IMR-90 (cell line): ENCODE results near the gene FNBP1. TPM values are rescaled to one million over a fixed set of nuclear protein-coding genes. Genes with fewer than 3 reads are reported as not detected.
"Not testable (repeated sequence)": the region's sequence is repeated elsewhere in the genome, so short reads cannot be mapped to it uniquely, and the experiment has no call there.

Experiments
- ATAC-seq: fragments of 200-7000 bp; cut with Tn5 transposase; 2 replicates; pipeline ENCODE4 v1.9.1; 2020; ENCODE audit warnings: low read depth, mild to moderate bottlenecking, moderate library complexity
- BruUV-seq: library from RNA; stranded (reverse); fragments of 400-500 nt; replicated peaks from 2 replicates; lab custom pipeline; 2021; lab: Mats Ljungman, UMichigan
- CTCF ChIA-PET: fragments of 300-600 bp; formaldehyde crosslinking; extraction: SDS; loops from one replicate; lab custom pipeline; 2021; ENCODE audit warnings: antibody characterized with exemption; lab: Yijun Ruan, JAX
- POLR2A ChIA-PET: fragments of 300-600 bp; sonication (Branson Sonifier 250); formaldehyde crosslinking; loops from one replicate; lab custom pipeline; 2022; ENCODE audit warnings: antibody characterized with exemption; ENCODE audit not compliant: unreplicated experiment; lab: Charles Lee
- DNase-seq: peaks from one replicate; pipeline ENCODE4 v3.0.0; 2013
- H2AFZ ChIP-seq: replicated peaks from 2 replicates; pipeline ENCODE3; 2013; ENCODE audit warnings: low read length, mild to moderate bottlenecking; ENCODE audit not compliant: poor library complexity
- H2AK5ac ChIP-seq: 2 replicates; pipeline ENCODE4 v1.6.1; 2013; ENCODE audit warnings: low read depth, low read length, inconsistent platforms
- H2AK9ac ChIP-seq: replicated peaks from 2 replicates; pipeline ENCODE3; 2013; ENCODE audit warnings: mild to moderate bottlenecking, low read depth, low read length, moderate library complexity; ENCODE audit not compliant: poor library complexity
- H2BK120ac ChIP-seq: 2 replicates; pipeline ENCODE4 v1.6.1; 2013; ENCODE audit warnings: low read depth, low read length, inconsistent platforms
- H2BK15ac ChIP-seq: 3 replicates; pipeline ENCODE4 v1.6.1; 2013; ENCODE audit warnings: low read depth, low read length, inconsistent platforms
- H2BK20ac ChIP-seq: 2 replicates; pipeline ENCODE4 v1.6.1; 2013; ENCODE audit warnings: low read depth, mild to moderate bottlenecking, inconsistent platforms, low read length, moderate library complexity
- H2BK5ac ChIP-seq: 2 replicates; pipeline ENCODE4 v1.6.1; 2013; ENCODE audit warnings: mild to moderate bottlenecking, low read depth, low read length, inconsistent platforms; ENCODE audit not compliant: poor library complexity, severe bottlenecking
- H3K14ac ChIP-seq: replicated peaks from 2 replicates; pipeline ENCODE4 v1.6.1; 2013; ENCODE audit warnings: low read depth, low read length, inconsistent platforms
- H3K18ac ChIP-seq: 2 replicates; pipeline ENCODE4 v1.6.1; 2013; ENCODE audit warnings: low read depth, low read length, control low read depth
- H3K23ac ChIP-seq: 2 replicates; pipeline ENCODE4 v1.6.1; 2013; ENCODE audit warnings: low read depth, low read length, inconsistent platforms
- H3K27ac ChIP-seq: 2 replicates; pipeline ENCODE4 v1.5.1; 2013; ENCODE audit warnings: mild to moderate bottlenecking, control low read depth, low read length; ENCODE audit not compliant: insufficient read depth
- H3K27me3 ChIP-seq: 2 replicates; pipeline ENCODE4 v1.6.1; 2013; ENCODE audit warnings: low read length; ENCODE audit not compliant: control insufficient read depth, insufficient read depth
- H3K36me3 ChIP-seq: 2 replicates; pipeline ENCODE4 v1.6.1; 2013; ENCODE audit warnings: low read length, mixed read lengths; ENCODE audit not compliant: control insufficient read depth, insufficient read depth
- H3K4ac ChIP-seq: 2 replicates; pipeline ENCODE4 v1.6.1; 2013; ENCODE audit warnings: low read depth, low read length, inconsistent platforms
- H3K4me1 ChIP-seq: 2 replicates; pipeline ENCODE4 v1.6.1; 2013; ENCODE audit warnings: low read length, mixed read lengths; ENCODE audit not compliant: control insufficient read depth, insufficient read depth
- H3K4me2 ChIP-seq: 2 replicates; pipeline ENCODE4 v1.6.1; 2013; ENCODE audit warnings: low read depth, mild to moderate bottlenecking, control low read depth, low read length, moderate library complexity
- H3K4me3 ChIP-seq: 2 replicates; pipeline ENCODE4 v1.5.1; 2013; ENCODE audit warnings: low read depth, mild to moderate bottlenecking, control low read depth, low read length, moderate library complexity; ENCODE audit not compliant: insufficient read depth
- H3K56ac ChIP-seq: 2 replicates; pipeline ENCODE4 v1.6.1; 2013; ENCODE audit warnings: low read length, inconsistent platforms; ENCODE audit not compliant: insufficient read depth; ENCODE audit errors: extremely low read depth
- H3K79me1 ChIP-seq, 2 experiments: 2 replicates each; pipeline ENCODE4 v1.6.1; 2013; ENCODE audit warnings: low read length in 2 of 2, inconsistent platforms in 1 of 2, low read depth in 1 of 2
- H3K9ac ChIP-seq: 2 replicates; pipeline ENCODE4 v1.6.1; 2013; ENCODE audit warnings: low read depth, low read length, control low read depth
- H3K9me1 ChIP-seq: 2 replicates; pipeline ENCODE4 v1.6.1; 2013; ENCODE audit warnings: low read length, inconsistent platforms; ENCODE audit not compliant: insufficient read depth
- H3K9me3 ChIP-seq: 2 replicates; pipeline ENCODE4 v1.6.1; 2013; ENCODE audit warnings: low read length; ENCODE audit not compliant: control insufficient read depth, insufficient read depth
- H4K20me1 ChIP-seq: 2 replicates; pipeline ENCODE4 v1.6.1; 2013; ENCODE audit warnings: low read length, inconsistent platforms; ENCODE audit not compliant: insufficient read depth
- H4K5ac ChIP-seq: 2 replicates; pipeline ENCODE4 v1.6.1; 2013; ENCODE audit warnings: mild to moderate bottlenecking, low read depth, low read length, control low read depth
- H4K8ac ChIP-seq, 2 experiments: 2 replicates each; pipeline ENCODE4 v1.6.1; 2013; ENCODE audit warnings: low read depth in 2 of 2, low read length in 2 of 2, control low read depth in 1 of 2, inconsistent platforms in 1 of 2
- H4K91ac ChIP-seq: 2 replicates; pipeline ENCODE4 v1.6.1; 2013; ENCODE audit warnings: low read depth, low read length, inconsistent platforms; ENCODE audit not compliant: insufficient read depth
- CEBPB ChIP-seq: IDR thresholded peaks from 2 replicates; pipeline ENCODE4 v1.6.1; 2012; ENCODE audit warnings: low read depth, low read length, improper control_type of control experiment
- NFE2L2 ChIP-seq: fragments of 150-350 bp; IDR thresholded peaks from 2 replicates; pipeline ENCODE4 v1.6.1; 2016; ENCODE audit warnings: low read depth, mild to moderate bottlenecking, low read length
- RCOR1 ChIP-seq: IDR thresholded peaks from 2 replicates; pipeline ENCODE4 v1.6.1; 2012; ENCODE audit warnings: mild to moderate bottlenecking, low read length, improper control_type of control experiment; ENCODE audit not compliant: insufficient replicate concordance
- WGBS, 2 experiments: methylation state at CpG; one replicate each; pipeline versions ENCODE4 v1.1.5 to v1.1.7; 2013; ENCODE audit warnings: missing lambda C conversion rate in 2 of 2; ENCODE audit not compliant: insufficient read length in 1 of 2; ENCODE audit errors: extremely low coverage in 2 of 2; 5-methylcytosine and 5-hydroxymethylcytosine counted together
- dilution Hi-C: fragments of 300-500 bp; cut with HindIII; formaldehyde crosslinking; loops from one replicate; pipeline ENCODE4 v1.14.3; 2018; ENCODE audit warnings: low sequenced_read_pairs; ENCODE audit not compliant: unreplicated experiment
- in situ Hi-C: fragments of 300-500 bp; cut with MboI; formaldehyde crosslinking; loops from 3 replicates; pipeline ENCODE4 v1.14.3; 2019; ENCODE audit warnings: low sequenced_read_pairs, inconsistent platforms, mixed read lengths
- intact Hi-C: fragments of 100-400 bp; cut with micrococcal nuclease; formaldehyde crosslinking; loops from 2 replicates; pipeline ENCODE4 v1.10.0; 2022
- polyA plus RNA-seq, 3 experiments: library from polyadenylated mRNA; depleted of rRNA; stranded (reverse); fragments of >200 nt; gene quantifications; 2 replicates each; pipeline ENCODE4 v1.2.3, GENCODE V29; 2012; ENCODE audit warnings: low replicate concordance in 1 of 3
- total RNA-seq: library from RNA; depleted of rRNA; stranded (reverse); fragments of >200 nt; gene quantifications from 2 replicates; pipeline ENCODE4 v1.2.3, GENCODE V29; 2012

FNBP1 gene
- total and polyA plus RNA-seq, 2 of the 4 experiments (the other 2 are of a cell fraction) = 10.3 to 15.4 TPM

DNA sequence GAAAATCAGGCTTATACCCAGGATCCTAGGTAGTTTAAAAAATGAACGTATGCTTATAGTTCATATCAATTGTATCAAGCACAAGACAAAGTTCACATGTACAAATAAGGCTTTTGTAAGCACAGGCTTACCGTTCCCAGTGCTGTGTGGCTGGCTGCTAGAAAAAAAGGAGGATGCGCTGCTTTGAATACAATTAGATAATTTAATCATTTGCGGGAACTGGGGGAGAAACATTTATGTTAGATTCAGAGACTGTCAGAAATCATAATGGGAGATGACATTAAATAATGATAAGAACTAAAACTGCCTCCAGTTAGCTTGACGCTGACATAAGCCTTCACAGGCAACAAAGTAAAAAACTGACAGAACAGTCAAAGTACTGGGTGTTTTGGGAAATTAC, 93.2 kb downstream of the FNBP1 start:
- H3K14ac ChIP-seq = no peak overlapping the region
- H2AK9ac ChIP-seq = no peak overlapping the region
- in situ Hi-C loops = no loop called here
- H3K27me3 ChIP-seq = no peaks in the 10 kb centered on the region
- no TSS peak for BruUV-seq
- dilution Hi-C loops = no loop called here
- no peak overlapping the region for H3K18ac ChIP-seq
- no peak overlapping the region for H2AK5ac ChIP-seq
- H4K91ac ChIP-seq = no peak overlapping the region
- H3K36me3 ChIP-seq = peaks cover 8% of the 10 kb centered on the region
- H2BK20ac ChIP-seq = no peak overlapping the region
- H3K79me1 ChIP-seq = no peaks in the 10 kb centered on the region
- H2BK5ac ChIP-seq = no peak overlapping the region
- no peak overlapping the region for H3K4me3 ChIP-seq
- TF ChIP-seq CEBPB = no peak
- TF ChIP-seq RCOR1 = no peak
- TF ChIP-seq NFE2L2 = no peak
- H3K4me2 ChIP-seq = no peak overlapping the region
- H3K27ac ChIP-seq = no peak overlapping the region
- intact Hi-C loops = no loop called here
- no CpG with 5 or more reads among the region's 5 CpGs for WGBS, 2 experiments
- H4K5ac ChIP-seq = no peak overlapping the region
- no peaks in the 10 kb centered on the region; the same call in 1 of the 2 replicates for H3K4me1 ChIP-seq
- H4K20me1 ChIP-seq = no peaks in the 10 kb centered on the region
- CTCF ChIA-PET = interaction anchor here (0.9 kb wide), 1 partner anchor 10 kb away, joined by 3 read pairs; no protein-coding TSS in a partner anchor
- no peak overlapping the region for H2AFZ ChIP-seq
- H4K8ac ChIP-seq = no peak overlapping the region
- H3K9me1 ChIP-seq = no peaks in the 10 kb centered on the region
- no peak overlapping the region for H2BK15ac ChIP-seq
- no peak overlapping the region for H3K56ac ChIP-seq
- H3K4ac ChIP-seq = no peak overlapping the region
- no peak overlapping the region for H3K9ac ChIP-seq
- DNase-seq (no peak), ATAC-seq (no peak)
- no peak overlapping the region for H3K23ac ChIP-seq
- no peaks in the 10 kb centered on the region for H3K9me3 ChIP-seq
- POLR2A ChIA-PET = no interaction called here
- H2BK120ac ChIP-seq = no peak overlapping the region

DNA sequence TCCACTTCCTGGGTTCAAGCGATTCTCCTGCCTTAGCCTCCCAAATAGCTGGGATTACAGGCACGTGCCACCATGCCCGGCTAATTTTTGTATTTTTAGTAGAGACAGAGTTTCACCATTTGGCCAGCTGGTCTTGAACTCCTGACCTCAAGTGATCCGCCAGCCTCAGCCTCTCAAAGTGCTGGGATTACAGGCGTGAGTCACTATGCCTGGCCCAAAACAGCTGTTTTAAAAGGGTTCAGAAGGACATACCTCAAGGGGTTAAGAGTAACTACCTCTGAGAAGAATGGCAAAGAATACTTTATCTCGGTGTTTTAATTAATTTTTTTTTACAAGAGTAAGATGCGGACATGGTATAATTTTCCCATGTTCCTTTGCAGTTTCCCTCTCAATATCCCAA, 94.4 kb downstream of the FNBP1 start:
- H4K8ac ChIP-seq, H2BK20ac ChIP-seq, H2AFZ ChIP-seq, H4K5ac ChIP-seq, H4K91ac ChIP-seq, dilution Hi-C loops, H3K56ac ChIP-seq, intact Hi-C loops, H3K4me3 ChIP-seq, H3K4ac ChIP-seq, H2AK9ac ChIP-seq, H2BK5ac ChIP-seq, BruUV-seq, H3K36me3 ChIP-seq, H3K79me1 ChIP-seq, H3K27me3 ChIP-seq, ATAC-seq, H3K4me2 ChIP-seq, H3K9ac ChIP-seq, H4K20me1 ChIP-seq, H3K4me1 ChIP-seq, H3K9me3 ChIP-seq, POLR2A ChIA-PET, H2AK5ac ChIP-seq, H3K27ac ChIP-seq, H2BK120ac ChIP-seq, in situ Hi-C loops, H3K18ac ChIP-seq, DNase-seq, H3K9me1 ChIP-seq, H3K23ac ChIP-seq, CTCF ChIA-PET, H3K14ac ChIP-seq, H2BK15ac ChIP-seq: not testable (repeated sequence)
- no CpG with 5 or more reads among the region's 7 CpGs for WGBS, 2 experiments
